NCI-H510A (cell line): ENCODE data around the gene PTPRK.

Source experiments
- DNase-seq: peaks from one replicate; lab custom pipeline; 2025; lab: John Stamatoyannopoulos, UW

The PTPRK gene

DNA sequence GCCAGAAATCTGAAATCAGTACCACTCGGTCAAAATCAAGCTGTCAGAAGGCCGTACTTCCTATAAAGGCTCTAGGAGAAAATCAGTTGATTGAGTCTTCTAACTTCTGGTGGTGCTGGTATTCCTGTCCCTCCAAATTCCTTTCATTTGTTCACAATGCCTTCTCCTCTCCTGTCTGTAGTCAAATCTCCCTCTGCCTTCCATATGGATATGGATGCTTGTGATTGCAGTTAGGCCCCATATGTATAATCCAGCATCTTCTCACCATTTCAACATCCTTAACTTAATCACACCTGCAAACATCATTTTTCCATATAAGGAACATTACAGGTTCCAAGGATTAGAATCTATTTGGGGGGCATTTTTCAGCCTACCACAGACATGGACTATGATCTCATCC is 331.7 kb downstream of the PTPRK start:
- DNase-seq, result no peak

DNA sequence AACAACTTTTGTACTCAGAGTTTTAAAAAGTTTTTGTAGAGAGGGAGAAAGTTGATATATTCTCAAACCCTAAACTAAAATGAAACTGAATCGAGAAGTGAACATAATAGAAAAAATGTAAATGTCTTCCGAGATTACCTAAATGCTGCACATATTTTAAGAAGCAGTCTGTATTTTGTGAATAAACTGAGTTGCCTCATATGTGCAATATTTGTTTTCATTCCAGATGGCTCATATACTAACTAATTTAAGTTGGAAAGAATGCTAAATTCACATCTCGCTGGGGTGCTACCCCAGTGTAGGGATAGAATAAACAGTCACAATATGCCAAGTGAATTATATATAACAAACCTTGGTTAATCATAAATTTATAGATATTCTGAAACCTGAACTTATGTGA is 333.7 kb downstream of the PTPRK start:
- no peak for DNase-seq

DNA sequence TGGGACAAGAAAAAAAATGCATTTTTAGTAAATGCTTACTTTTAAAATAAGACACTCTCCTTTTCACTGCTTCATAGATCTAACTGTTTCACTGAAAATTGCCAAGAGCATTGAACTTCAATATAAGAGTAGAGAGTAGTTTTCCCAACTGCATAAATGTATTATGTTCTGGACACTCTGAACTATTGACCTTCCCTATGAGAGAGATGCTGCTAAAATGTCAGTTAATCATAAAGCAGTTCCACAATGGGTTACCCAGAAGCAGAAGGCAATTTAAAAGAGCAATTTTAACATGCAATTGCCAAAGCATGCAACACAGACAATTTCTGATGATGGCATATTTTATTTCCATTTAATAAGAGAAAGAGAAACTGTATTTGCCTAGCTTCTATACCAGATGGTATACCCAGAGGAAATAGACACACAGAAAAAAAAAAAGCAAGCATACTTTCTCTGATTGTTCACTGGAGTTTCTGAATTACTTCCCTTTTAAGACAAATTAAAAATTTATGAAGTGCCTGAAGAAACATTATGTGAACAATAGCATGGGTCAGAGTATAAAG is 340.4 kb downstream of the PTPRK start:
- DNase-seq, result no peak

DNA sequence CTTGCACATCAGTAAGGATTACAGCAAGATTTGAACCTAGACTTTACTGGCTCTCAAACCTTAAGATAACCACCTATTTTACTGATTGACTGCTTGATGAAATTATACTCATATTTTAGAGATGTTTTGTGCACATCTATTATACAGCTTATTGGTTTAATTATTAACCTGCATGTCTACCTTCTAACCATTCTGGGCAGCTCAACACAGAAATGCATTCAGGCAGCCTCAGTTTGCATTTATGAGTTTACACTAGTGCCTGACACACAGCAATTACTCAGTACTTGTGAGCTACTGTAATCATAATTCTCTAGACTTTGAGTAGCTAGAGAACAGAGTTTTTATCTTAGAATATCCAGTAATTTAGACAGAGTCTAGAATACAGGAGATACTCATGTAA is 345.7 kb downstream of the PTPRK start:
- DNase-seq, result no peak

DNA sequence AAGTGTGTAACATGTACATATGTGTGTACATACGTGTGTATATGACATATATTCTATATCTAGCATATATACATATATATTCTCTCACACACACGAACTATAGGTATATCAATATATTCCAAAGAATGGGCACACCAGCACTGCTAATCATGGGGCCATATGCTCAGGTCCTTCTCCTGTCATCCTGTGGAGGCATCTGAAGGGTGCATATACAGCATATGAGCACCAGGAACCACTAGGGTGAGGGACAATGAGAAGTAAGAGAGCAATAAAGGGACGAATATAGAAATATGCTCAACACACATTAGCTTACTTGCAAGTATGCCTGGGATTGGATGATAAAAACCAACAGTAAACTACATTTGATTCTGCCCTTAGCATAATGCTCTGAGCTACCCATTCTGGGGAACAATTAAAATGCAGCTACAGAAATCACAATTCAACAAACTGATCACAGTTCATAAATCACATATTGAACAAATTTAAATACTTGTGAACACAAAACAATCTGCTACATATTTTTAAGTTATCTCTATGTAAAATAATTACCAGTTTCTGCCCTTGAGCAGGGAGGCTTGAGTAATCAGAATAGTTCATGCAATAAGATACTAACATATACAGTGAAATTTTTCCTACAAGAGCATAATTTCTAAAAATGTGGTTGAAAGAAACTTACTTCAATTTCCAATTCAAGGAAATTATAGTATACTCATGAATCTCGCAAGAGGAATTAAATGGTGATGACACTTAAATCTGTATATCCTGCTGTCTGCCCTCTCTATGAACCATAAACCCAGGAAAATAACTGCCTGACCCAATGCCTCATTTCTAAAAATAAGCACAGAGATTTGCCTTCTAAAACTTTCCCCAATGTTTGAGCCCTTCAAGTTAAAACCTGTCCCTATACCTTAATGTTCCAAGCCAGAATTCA is 347.4 kb downstream of the PTPRK start:
- DNase-seq, result no peak

DNA sequence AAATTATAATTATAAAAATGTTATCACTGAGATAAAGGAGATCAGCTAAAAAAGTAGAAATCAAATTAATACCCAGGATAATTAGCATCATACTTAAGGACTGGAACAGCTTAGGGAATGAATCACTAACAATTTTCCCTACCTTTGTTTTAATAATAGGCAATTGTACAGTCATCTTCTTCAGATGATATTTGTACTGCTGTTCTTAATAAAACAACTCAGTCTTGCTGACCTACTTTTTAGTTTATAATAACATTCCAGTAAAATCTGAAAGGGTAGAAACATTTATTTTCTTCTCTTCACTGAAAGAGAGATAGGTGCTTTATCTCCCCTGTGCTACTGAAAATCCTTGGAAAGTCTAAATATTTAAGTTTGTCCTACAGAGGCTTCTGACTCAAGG is 348.3 kb downstream of the PTPRK start:
- DNase-seq, result no peak

DNA sequence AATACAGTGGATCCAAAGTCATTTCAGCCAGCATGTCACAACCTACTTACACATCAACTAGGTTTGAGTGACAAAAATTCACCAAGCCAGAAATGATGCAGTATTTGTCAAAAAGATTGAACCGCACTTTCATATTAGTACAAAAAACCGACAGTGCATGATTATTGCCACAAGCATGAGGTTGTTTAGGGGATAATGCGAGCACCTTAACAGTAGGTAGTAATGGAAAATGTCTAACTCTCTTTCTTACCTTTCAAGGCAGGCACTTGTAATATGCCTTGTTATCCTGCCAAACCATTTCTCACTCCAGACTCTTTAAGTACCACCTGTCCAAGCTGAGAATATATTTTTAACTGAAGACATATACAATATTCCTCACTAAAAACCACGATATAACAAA is 349.2 kb downstream of the PTPRK start:
- no peak for DNase-seq

DNA sequence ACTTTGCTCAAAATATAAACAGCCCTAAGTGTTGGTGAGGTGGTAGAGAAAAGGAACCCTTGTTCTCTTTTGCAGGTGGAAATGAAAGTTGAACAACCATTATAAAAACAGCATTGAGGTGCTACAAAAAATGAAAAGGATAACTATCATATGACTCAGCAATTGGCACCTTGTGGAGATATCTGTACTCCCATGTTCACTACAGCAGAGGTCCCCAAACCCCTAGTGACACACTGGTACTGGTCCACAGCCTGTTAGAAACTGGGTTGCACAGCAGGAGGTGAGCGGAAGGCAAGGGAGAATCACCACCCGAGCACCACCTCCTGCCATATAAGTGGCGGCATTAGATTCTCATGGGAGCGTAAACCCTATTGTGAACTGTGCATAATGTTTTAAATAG is 352.2 kb downstream of the PTPRK start:
- DNase-seq, result no peak

DNA sequence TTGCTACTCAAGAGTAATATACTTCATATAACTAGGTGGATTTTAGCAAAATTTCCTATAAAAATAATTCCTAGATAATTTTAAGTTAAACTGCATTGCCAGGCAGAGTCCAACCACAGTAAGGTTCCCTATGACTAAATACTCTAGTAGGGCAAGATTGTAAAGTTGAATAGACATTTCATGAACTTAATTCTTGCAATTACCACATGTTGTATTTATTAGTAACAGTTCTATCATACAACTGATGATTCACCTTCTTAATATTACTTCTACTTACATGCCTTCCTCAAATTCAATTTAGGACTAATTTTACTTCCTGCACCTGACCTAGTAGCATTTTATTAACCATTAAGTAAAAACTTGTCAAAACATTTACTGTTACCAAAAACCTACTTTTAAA is 352.8 kb downstream of the PTPRK start:
- DNase-seq, result no peak

DNA sequence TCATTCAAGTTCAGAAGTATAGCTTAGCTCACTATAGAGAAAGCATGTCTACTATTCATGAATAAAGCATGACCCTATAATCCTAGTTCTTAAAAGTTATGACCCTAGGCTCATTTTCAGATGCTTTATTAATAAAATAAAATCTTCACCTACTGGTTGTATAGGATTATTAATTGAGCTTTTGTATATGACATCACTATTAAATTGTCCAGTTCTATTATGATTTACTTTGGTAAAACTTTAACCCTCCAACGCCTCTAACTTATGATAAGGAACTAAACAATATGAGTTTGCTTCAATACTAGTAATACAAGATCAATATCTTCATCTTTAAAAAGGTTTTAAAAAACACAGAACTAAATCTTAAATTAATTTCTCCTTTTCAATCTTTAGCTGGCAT is 356.1 kb downstream of the PTPRK start:
- DNase-seq, result no peak

DNA sequence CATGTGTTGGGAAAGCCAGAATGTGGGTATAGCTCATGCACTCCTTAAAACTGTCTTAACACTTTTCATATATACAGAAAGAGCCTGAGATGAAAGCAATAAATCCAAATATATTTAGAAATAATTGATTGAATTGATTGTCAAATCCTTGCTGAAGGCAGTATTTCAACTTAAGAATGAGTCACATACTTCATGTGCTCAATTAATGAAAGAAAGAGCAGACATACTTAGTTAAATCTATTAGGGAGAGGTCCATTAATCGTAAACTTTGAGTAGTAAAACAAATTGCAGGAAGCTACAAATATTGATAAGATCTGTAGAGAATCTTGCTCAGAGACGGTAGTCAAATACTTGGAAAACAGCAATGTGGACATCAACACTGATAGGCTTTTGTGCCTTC is 358.0 kb downstream of the PTPRK start:
- no peak for DNase-seq

DNA sequence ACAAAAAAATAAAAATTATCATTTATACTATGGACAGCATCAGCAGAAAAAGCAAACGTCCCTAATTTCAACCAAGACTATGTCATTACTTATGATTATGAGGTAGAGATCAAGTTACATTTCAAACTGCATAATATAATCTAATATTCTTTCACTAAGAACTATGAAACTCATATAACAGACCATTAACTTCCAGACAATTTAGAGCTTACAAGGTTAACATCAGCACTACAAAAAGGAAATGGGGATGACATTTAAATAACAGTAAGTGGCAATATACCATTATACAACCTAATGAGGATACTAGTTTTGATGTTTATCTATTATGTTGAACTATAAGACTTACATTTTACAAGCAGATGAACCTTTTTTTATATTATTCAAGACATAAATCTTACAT is 358.6 kb downstream of the PTPRK start:
- DNase-seq, result no peak

DNA sequence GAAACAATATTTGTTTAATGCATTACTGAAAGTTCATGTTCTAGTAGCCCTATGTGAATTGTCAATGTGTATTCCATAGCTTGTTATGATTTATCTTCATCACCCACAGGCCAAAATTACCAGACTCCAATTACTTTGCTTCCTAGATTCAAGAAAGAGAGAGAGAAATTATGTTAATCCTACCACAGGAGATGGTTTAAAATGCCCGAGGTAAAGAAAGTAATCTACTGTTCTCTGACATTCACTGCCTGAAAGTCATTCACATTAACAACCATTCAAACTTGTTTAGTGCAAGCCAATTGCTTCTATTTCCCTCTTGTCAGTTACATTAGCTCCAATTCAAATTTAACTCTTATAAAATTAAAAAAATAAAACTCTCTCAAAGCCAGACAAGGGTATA is 359.1 kb downstream of the PTPRK start:
- no peak for DNase-seq

DNA sequence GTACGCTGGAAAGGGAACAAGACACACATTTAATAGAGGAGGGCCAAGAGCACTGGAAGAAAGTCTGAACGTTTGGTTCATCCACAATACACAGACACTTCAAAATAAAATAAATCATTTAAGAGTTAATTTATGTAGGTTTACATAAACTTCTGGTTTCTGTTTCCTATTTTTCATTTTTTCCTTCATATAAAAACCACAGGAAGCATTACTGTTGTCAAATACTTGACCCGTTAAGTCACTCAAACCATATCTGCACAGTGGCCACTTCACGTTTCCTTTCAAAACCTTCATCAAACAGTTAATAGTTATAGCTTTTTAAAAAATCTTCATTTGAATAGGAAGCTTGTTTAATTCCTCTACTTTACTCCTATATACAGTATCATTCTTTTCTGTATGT is 361.9 kb downstream of the PTPRK start:
- DNase-seq, result no peak

DNA sequence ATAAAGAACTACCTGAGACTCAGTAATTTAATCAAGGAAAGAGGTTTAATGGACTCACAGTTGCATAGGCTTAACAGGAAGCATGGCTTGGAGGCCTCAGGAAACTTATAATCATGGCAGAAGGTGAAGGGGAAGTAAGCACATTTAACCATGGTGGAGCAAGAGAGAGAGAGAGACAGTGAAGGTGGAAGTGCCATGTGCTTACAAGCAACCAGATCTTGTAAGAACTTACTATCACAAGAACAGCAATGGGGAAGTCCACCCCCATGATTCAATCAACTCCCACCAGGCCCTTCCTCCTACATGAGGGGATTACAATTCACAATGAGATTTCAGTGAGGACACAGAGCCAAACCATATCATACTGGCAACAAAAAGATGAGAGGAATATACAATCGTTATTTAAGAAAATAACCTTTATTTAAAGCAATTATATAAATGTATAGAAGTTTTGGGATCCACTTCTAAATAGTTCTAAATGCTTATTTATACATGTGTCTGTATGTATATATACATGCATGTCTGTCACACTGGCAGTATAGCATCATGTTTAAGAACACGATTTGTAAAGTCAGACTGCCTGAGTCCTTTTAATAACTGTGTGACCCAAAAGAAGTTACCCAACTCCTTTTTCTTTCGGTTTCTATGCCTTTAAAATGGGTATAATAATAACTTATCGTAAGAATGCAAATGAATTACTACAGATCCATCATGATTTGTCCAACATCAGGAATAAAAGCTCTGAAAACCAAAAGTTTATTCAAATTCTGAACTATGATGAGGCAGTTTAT is 363.9 kb downstream of the PTPRK start:
- no peak for DNase-seq

DNA sequence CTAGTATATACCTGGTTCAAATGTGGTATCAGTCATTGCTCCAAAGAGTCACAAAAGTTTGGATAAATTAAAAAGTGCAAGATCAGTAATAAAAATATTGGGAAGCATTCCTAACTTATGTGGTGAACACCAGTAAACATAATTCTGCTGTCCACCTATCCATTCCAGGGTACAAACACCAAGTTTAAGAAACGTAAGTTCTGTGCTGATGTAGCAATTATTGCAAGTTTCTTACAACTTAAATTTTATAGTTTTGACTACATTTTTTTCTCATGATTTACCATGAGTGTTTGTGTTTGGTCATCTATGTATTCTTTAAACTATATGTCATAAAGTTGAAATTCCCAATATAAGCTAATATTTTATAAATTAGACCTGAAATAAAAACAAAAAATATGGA is 364.6 kb downstream of the PTPRK start:
- DNase-seq, result no peak

DNA sequence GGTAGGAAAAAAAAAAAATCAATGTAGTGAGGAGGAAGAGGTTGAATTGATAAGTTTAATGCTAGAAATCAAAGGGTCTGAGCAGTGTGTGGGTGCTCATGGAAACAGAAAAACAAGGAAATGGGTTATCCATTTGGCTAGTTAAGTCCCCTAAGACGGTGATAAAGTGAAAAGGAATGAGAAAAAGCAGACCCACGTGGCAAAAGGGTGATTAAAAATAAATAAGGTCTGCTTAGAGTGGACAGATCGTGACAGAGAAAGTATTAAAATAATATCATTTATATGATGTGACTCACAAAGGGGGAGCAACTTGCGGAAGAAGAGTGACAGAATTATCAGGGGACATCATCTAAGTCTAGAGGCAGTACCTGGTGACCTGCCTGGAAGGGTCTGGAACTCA is 367.8 kb downstream of the PTPRK start:
- DNase-seq, result no peak

DNA sequence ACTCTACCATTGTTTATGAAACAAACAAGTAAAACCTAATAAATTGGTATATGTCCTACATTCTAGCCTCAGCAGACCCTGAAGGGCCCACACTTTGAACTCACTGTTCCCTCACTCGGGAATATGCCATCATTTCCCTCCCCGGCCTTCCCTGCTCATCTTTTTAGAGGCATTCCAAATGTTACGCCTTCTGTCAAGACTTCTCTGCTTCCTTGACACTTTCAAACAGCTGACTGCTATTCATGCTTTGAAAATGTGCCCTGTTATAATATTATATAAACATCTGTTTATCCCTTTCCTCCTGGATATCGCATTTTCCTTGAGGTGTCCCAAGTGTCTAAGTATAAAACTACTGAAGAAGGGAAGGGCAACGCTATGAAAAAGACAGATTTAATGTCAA is 370.0 kb downstream of the PTPRK start:
- no peak for DNase-seq

DNA sequence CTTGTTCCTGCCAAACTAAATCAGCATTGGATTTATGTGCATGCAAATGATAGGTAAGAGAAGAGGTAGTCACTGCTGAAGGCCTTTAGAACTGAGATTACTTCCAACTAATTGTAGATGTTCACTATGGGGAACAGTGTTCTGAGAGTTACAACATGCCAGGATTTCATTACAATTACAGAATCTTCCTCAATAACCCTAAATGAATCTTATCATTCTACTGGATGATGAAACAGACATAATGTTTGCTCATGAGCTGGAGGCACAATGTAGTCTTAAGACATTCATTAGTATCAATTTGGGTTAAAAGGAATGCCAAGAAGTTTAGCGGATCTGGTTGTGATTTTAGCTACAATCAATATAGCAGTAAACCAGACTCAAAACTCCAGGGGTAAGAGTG is 370.6 kb downstream of the PTPRK start:
- no peak for DNase-seq

DNA sequence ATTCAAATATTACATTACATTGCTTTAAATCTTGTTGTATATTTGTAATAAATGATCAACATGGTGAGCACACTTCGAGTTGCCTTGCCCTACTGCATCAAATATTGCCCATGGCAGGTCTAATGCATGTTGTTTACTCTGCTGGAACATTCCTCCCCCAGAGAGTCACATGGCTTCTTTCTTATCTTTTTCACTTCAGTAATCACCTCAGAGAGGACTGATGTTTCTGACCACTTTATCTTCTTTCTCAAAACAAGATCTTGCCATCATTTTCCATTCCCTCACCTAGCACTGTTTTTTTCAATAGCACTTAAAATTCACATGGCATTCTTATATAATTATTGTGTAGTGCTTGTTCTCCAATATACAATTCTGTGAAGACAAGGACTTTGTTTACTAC is 376.1 kb downstream of the PTPRK start:
- DNase-seq, result no peak

DNA sequence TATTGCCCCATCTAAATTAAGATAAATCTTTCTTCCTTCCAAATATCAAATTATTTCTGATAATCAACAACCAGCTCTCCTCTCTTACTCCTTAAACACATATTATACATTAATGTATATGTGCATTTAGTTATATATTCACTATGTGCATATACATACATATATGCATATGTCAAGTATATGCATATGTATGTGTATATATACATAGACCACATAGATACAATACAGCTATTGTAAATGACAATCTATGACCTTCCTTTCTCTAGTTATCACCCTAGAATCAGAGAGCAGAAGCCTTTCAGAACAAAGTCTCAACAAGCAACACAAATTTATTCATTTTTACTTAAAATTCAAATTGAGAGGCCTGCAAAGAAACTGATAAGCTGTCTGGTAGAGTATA is 378.5 kb downstream of the PTPRK start:
- no peak for DNase-seq

DNA sequence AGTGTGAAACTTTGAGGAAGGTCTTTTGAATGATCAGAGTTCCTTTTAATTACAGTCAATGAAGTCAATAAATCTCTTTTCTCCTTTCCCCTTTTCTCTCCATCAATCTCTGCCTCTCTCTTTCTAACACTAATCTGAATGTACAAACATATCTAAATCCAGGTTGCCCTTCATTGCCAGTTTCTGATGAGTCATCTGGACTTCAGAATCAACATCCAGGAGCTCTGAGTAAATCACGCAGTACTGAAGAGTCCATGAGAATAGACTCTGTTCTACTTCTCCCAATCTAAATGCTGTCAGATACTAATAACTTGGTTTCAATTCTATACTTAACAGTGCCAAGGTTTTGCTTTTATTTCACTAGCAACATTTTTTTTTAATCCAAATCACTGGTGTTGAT is 380.9 kb downstream of the PTPRK start:
- no peak for DNase-seq

DNA sequence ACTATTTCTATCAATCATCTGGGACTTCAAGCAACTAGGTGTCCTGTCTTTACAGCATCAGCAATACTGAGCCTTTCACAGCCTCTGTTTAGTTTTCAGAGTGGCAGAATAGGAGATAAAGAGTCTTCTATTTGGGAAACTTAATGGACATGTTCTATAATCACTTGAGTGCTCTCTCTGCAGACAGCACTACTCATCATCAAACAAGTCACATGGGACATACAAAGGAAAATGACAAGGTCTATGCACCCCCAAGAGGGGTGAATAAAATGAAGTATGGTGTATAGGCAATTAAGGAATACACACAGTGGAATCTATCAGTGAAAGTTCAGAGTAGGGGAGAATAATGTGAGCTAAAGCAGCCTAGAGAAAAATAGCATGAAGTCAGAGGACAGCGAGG is 381.7 kb downstream of the PTPRK start:
- no peak for DNase-seq
